HepG2 (cell line): Measurements from ENCODE around the gene STRN3.

Experiments used
- EP300 ChIP-seq, 3 experiments: sonication (generic) in 1 of 3; formaldehyde crosslinking in 1 of 3; IDR thresholded peaks; 2 replicates each; pipeline versions ENCODE4 v1.5.1 to v1.6.1; 2011 to 2020; ENCODE audit warnings: low read depth in 2 of 3, low read length in 2 of 3, borderline replicate concordance in 1 of 3, improper control_type of control experiment in 1 of 3, mild to moderate bottlenecking in 1 of 3, missing genetic modification reagents in 1 of 3, moderate library complexity in 1 of 3
- TF ChIP-seq, protein P1 (sequence below): sonication (generic); formaldehyde crosslinking; IDR thresholded peaks from 2 replicates; pipeline ENCODE4 v1.4.0; 2020; ENCODE audit warnings: missing genetic modification reagents
- TF ChIP-seq, protein P2 (sequence below): fragments of 450-650 bp; IDR thresholded peaks from 2 replicates; pipeline ENCODE4 v1.6.1; 2016

DNA sequence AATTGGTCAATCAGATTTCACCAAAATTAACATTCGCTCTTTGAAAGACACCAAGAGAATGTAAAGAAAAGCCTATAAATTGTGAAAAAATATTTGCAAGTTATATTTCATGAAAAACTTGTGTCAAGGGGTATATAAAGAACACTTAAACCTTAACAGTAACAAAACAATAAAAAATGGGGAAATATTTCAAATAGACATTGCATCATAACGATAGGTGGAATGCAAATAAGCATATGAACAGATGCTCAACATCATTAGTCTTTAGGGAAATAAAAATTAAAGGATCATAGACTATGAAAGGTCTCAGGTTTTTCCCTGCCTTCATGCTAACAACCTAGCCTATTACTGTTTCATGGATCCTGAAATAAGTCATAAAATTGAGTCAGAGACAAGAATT lies 87.6 kb downstream of the STRN3 start:
- TF ChIP-seq, protein P1, sequence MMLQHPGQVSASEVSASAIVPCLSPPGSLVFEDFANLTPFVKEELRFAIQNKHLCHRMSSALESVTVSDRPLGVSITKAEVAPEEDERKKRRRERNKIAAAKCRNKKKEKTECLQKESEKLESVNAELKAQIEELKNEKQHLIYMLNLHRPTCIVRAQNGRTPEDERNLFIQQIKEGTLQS (CRISPR knock-in tag), result no peak
- TF ChIP-seq, protein P2, sequence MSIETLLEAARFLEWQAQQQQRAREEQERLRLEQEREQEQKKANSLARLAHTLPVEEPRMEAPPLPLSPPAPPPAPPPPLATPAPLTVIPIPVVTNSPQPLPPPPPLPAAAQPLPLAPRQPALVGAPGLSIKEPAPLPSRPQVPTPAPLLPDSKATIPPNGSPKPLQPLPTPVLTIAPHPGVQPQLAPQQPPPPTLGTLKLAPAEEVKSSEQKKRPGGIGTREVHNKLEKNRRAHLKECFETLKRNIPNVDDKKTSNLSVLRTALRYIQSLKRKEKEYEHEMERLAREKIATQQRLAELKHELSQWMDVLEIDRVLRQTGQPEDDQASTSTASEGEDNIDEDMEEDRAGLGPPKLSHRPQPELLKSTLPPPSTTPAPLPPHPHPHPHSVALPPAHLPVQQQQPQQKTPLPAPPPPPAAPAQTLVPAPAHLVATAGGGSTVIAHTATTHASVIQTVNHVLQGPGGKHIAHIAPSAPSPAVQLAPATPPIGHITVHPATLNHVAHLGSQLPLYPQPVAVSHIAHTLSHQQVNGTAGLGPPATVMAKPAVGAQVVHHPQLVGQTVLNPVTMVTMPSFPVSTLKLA, result no peak
- TF ChIP-seq EP300 (IDR thresholded peaks at IDR 0.05; ENCODE audit: low read depth in 2 of 2, low read length in 2 of 2) (no peak), EP300 (CRISPR knock-in tag; IDR thresholded peaks at IDR 0.05; ENCODE audit: borderline replicate concordance) (no peak)
